Ovary (tissue), 9 donors: Measurements from ENCODE around the gene EXD3. TPM values are rescaled to one million over a fixed set of nuclear protein-coding genes. Genes with fewer than 3 reads are reported as not detected.

Experiments
- DNase-seq, 5 donors: peaks; one replicate each; pipeline ENCODE4 v3.0.0-alpha.2; 2019 to 2020
- H3K27ac ChIP-seq, 2 donors: fragments of 200-600 bp; one replicate each; pipeline versions ENCODE4 v1.5.1 to v1.8.0; 2019 to 2022
- H3K27me3 ChIP-seq: fragments of 200-600 bp; one replicate; pipeline ENCODE4 v1.8.0; 2022
- H3K36me3 ChIP-seq: fragments of 200-600 bp; sonication (generic); one replicate; pipeline ENCODE4 v1.5.1; 2019
- H3K4me1 ChIP-seq: one replicate; pipeline ENCODE4 v1.8.1; 2013; ENCODE audit warnings: mild to moderate bottlenecking, moderate library complexity; ENCODE audit not compliant: insufficient read depth
- H3K4me3 ChIP-seq: fragments of 200-600 bp; sonication (generic); one replicate; pipeline ENCODE4 v1.5.1; 2017
- H3K9me3 ChIP-seq, 2 donors: fragments of 200-600 bp in 1 of 2; sonication (generic) in 1 of 2; one replicate each; pipeline versions ENCODE4 v1.5.1 to v1.8.1; 2013 to 2019; ENCODE audit warnings: mild to moderate bottlenecking in 1 of 2, moderate library complexity in 1 of 2
- EP300 ChIP-seq: sonication (generic); formaldehyde crosslinking; IDR thresholded peaks from one replicate; pipeline ENCODE4 v1.6.1; 2017; ENCODE audit warnings: antibody characterized with exemption
- POLR2A ChIP-seq: fragments of 450-650 bp; IDR thresholded peaks from one replicate; pipeline ENCODE4 v1.6.1; 2017; ENCODE audit warnings: antibody characterized with exemption, mild to moderate bottlenecking, moderate library complexity
- WGBS, 3 donors: extraction: QIAGEN DNeasy Blood & Tissue Kit in 1 of 3; methylation state at CpG; one replicate each; pipeline versions ENCODE4 v1.1.5 to v1.1.7; 2013 to 2017; 5-methylcytosine and 5-hydroxymethylcytosine counted together
- intact Hi-C, 4 donors: fragments of 100-400 bp; cut with DNase I; formaldehyde crosslinking; loops; one replicate each; pipeline versions ENCODE4 v1.11.0 to v1.15.1; 2022 to 2023
- polyA plus RNA-seq, 2 donors: library from polyadenylated mRNA; stranded (reverse); fragments of 200-250 nt in 1 of 2; fragments of 350-450 nt in 1 of 2; fragmentation: Illumina TruSeq in 1 of 2; extraction: RNeasy Lipid Tissue Mini Kit (QIAGEN cat#74804) in 1 of 2; gene quantifications; one replicate each; pipeline ENCODE4 v1.2.3, GENCODE V29; 2013 to 2014
- total RNA-seq, 7 donors: library from RNA; depleted of rRNA in 2 of 7; stranded (reverse); fragments of >200 nt in 2 of 7; fragmentation: NEBNext Ultra II Directional in 3 of 7; extraction: Animal tissue kit (Norgen Biotek cat#: 25700) in 3 of 7; gene quantifications; one replicate each; pipeline versions ENCODE4 v1.1.0 to v1.2.4, GENCODE V29; 2016 to 2023
- TF ChIP-seq, protein P1 (sequence below), 3 donors: fragments of 450-650 bp in 2 of 3; fragments of 200-600 bp in 1 of 3; IDR thresholded peaks; one replicate each; pipeline versions ENCODE4 v1.5.1 to v1.8.0; 2016 to 2022; ENCODE audit warnings: antibody characterized with exemption in 3 of 3, mild to moderate bottlenecking in 1 of 3
- donor health status: DM: no; HTN: no; CAD: no; lungs with moderate emphysema.
- donor health status: DM: no; HTN: no; CAD: no.
- donor health status: Bipolar disorder and iron deficiency.
- donor health status: DM: yes; HTN: yes; CAD: no.
- donor health status: DM: no; HTN: no; CAD: no.
- donor health status: DM: yes; HTN: yes; CAD: no.

The EXD3 gene
- total and polyA plus RNA-seq, 9 donors: 1.0 to 30.6 (median 23.4) TPM

DNA sequence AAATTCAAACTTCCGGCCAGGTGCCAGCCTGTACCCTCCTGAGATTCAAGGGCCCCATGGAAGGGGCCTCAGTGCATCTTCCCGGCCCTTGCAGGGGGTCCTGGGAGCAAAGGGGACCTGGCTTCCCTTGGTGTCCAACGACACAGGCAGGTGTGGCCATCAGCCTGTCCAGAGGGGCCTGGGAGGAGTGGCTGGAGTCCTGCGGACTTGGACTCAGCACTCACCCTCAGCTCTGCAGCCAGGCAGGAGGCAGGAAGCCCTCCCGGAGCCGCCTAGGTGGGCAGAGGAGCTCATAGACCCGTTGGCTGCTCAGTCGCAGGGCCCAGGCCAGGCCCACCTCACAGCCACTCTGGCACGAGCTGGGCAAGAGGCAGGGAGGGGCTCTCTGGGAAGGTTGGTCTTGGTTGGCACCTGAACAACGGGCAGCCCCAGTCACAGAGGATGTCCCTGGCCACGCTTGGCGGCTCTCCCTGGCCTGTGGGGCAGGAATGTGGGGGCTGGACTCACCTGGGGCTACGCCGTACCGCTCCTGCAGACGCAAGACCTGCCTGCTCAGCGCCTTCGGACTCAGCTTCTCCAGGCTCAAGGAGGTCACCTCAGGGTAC lies 67.1 kb downstream of the EXD3 start:
- no peaks in the 10 kb centered on the region for H3K4me1 ChIP-seq
- intact Hi-C loops: no loop called here
- H3K27me3 ChIP-seq: no peaks in the 10 kb centered on the region
- WGBS, 3 donors: 85 to 87% (median 86%) methylated on average over 16 to 18 of the region's 18 CpGs
- H3K36me3 ChIP-seq: no peaks in the 10 kb centered on the region
- no peaks in the 10 kb centered on the region for H3K9me3 ChIP-seq
- TF ChIP-seq POLR2A (no peak), EP300 (no peak)
- TF ChIP-seq, protein P1, sequence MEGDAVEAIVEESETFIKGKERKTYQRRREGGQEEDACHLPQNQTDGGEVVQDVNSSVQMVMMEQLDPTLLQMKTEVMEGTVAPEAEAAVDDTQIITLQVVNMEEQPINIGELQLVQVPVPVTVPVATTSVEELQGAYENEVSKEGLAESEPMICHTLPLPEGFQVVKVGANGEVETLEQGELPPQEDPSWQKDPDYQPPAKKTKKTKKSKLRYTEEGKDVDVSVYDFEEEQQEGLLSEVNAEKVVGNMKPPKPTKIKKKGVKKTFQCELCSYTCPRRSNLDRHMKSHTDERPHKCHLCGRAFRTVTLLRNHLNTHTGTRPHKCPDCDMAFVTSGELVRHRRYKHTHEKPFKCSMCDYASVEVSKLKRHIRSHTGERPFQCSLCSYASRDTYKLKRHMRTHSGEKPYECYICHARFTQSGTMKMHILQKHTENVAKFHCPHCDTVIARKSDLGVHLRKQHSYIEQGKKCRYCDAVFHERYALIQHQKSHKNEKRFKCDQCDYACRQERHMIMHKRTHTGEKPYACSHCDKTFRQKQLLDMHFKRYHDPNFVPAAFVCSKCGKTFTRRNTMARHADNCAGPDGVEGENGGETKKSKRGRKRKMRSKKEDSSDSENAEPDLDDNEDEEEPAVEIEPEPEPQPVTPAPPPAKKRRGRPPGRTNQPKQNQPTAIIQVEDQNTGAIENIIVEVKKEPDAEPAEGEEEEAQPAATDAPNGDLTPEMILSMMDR (IDR thresholded peaks at IDR 0.05): no peak
- no peak for DNase-seq
- no peak overlapping the region for H3K27ac ChIP-seq
- H3K4me3 ChIP-seq: no peak overlapping the region

DNA sequence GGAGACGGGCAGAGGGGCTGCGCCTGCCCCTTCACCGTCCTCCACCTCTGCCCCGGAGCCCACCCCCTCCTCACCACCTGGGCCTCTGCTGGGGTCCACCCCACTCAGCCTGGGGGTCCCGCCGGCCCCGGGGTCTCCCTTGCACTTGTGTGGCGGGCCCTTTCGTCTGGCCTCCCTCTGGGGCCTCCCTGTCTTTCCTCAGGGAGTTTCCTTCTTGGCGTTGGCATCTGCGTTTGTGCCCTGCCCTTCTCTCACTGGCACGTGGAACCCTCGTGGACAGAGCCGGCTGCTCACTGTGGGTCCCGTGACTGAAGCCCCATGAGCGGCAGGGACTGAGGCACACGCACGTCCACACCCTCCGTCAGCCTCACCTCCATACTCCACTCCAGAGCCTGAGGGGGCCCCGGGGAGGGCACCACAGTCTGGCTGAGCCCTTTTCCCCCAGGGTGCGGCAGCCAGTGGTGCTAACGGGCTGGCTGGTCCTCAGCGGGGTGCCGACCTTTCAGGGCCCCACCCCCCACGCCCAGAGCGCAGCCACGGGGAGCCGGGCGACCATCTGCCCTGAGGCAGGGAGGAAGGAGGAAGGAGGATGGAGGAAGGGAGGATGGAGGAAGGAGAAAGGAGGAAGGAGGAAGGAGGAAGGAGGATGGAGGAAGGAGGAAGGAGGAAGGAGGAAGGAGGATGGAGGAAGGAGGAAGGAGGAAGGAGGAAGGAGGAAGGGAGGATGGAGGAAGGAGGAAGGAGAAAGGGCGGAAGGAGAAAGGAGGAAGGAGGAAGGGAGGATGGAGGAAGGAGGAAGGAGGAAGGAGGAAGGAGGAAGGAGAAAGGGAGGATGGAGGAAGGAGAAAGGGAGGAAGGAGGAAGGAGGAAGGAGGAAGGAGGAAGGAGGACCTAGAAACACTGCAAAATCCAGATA lies 67.9 kb downstream of the EXD3 start:
- Histone ChIP-seq H3K27ac (no peak overlapping the region), H3K4me1 (no peaks in the 10 kb centered on the region), H3K27me3 (no peaks in the 10 kb centered on the region), H3K36me3 (no peaks in the 10 kb centered on the region), H3K9me3 (no peaks in the 10 kb centered on the region), H3K4me3 (no peak overlapping the region)
- WGBS, 3 donors: 85 to 90% (median 88%) methylated on average over 29 to 30 of the region's 30 CpGs
- TF ChIP-seq POLR2A: no peak
- TF ChIP-seq EP300: no peak
- TF ChIP-seq, protein P1 (IDR thresholded peaks at IDR 0.05): no peak
- intact Hi-C loops: no loop called here
- no peak for DNase-seq

DNA sequence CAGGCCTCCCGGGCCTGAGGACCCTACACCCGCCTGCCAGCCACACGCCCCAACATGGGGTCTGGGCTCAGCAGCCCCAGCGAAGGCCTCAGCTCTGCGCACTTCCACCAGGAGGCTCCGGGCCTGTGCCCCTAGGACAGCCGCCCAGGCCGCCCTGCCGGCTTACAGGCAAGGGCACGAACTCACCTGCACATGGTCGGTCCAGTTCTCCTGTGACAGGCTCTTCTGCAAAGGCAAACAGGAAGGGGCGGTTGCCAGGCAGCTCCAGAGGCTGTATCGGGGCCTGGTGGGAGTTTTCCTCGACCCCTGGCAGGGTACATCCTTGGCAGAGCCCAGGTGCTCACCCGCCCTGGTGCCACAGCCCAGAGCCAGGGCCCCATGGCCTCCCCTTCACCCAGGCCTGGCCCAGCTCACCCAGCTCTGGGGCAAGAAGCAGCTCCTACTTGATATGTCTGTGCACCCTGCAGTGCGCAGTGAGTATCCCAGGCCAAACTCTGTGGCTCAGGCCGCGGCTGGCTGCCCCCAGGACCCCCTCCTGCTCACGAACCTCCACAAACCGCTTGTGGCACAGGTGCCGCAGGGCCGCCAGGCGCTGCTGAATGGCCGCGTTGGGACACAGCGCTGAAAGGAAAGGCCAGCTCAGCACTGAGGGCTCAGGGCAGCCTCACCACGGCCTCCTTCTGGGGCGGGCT lies 68.7 kb downstream of the EXD3 start:
- Histone ChIP-seq H3K36me3 (no peaks in the 10 kb centered on the region), H3K27ac (no peak overlapping the region), H3K4me1 (no peaks in the 10 kb centered on the region), H3K4me3 (no peak overlapping the region), H3K27me3 (no peaks in the 10 kb centered on the region), H3K9me3 (no peaks in the 10 kb centered on the region)
- DNase-seq: no peak
- WGBS, 3 donors: 90 to 92% (median 91%) methylated on average over 28 of the region's 28 CpGs
- no peak for TF ChIP-seq EP300
- TF ChIP-seq POLR2A: no peak
- TF ChIP-seq, protein P1 (IDR thresholded peaks at IDR 0.05): no peak
- intact Hi-C loops: no loop called here
